ENCODE results near the gene RAD51B.

The RAD51B gene

DNA sequence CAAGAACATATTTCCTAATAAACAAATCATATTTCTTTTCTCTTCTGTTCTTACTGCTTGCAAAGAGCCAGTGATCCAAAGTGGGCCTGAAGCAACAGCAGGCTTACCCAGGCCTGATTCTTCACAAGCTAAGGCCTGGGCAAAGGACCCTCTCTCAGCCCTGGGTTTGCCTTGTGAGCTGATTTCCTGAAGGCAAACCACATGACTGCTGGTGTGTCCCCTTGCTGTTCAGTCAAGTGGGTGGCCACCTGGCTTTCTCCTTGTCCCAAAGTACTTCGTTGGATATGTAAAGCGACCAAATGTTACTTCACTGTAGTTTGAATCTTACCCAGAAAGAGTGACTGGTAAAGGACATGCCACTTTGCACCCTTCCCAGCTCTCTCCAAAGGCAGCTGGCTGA is 580.4 kb downstream of the RAD51B start:
- DNase-seq: peak; percentile 99

DNA sequence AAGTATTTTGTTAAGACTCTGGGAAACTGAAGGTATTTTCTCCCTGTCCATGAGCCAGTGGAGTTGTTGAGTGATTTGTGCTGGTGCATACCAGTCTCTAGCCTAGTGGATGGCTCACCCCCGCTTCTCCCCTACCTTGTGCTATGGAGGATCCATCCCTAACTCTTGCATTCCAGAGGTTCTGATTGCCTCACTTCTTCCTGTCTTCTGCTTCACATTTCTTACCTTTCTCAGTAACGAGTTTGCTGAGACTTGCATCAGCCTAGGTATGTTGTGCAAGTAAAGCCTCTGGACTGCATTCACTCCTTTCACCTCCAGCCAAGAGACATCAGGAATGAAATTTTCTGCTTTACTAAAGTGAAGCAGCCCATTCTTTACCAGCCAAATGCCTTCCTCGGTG is 581.7 kb downstream of the RAD51B start:
- no peak for DNase-seq

DNA sequence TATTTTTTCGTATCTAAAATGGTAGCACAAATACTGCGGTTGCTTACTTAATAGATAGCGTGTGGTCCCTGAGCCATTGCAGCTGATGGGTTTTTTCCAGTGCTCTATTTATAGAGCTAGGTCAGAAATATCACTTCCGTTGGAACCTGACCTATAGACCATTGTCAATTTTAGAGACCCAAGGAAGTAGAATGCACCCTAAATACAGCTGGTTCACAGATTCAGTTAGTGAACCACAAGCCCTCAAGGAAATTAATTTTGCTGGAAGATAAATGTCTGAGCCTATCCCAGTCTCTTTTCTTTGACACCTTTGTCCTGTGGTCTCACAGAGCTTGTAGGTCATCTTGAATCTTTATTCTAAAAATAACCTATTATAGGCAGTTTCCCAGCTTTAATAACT is 582.3 kb downstream of the RAD51B start:
- no peak for DNase-seq

DNA sequence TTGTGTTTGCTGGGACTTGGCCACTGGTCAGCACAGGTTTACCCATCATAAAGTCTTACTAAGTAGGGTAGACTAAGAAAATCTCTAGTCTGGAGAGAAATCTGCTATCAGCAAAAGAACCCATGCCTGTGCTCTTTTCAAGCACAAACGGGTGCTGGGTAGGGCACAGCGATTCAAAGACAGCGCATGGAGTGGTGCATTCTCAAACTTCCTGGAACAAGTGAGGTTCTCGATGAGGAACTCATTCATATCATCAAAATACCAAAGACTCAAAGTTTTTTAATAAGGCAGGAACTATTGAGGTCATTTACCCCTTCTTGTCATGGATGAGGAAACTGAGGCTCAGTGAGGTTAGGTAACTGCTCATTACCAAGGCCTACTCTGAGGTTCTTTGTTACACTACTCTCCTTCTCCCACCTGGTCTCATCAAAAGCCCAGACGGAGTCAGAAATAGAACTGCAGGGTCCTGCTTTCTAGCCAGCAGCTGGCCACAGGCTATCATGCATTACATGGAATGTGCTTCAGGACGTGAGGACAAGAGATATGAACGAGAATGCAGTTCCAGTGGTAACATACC is 583.0 kb downstream of the RAD51B start:
- no peak for DNase-seq

DNA sequence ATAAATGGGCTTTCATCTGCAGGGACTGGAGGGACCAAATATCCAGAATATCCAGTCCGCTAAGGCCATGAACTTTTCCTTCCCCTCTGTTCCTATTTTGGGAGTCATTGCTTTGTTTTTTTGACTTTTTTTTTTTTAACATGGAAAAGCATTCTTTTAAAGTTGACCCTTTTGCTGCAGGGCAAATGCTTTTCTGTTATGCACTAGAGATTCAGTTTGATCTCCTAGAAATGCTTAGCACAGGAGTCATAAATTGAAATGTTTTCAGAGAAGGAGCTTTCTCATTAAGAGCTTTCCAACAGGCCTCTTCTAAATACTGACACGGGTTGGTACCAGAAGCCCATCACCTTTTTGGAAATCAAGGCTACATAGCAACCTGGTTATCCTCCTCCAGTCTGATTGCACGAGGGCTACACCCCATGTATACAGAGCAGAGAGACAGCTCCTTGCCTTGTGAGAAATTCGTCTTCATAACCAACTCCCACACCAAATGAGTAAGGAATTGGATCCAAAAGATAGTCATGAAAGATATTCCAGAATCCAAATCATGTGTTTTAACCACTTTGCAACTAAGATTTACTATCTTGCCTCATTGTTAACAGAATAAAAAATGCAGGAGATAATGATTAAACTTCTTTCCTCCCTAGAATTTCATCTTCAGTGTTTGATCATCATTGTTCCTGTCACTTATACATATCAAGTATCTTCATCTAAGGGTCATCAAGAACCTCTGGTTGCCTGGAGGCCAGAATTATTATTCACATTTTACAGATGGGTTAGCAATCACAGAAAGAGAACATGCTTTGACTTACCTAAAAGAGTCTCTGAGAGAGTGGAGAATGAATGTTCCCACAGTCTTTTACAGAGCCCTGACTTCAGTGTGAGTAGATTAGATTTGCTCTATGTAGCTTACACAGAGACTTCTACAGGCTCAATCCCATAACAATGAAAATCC is 583.9 kb downstream of the RAD51B start:
- no peak for DNase-seq

DNA sequence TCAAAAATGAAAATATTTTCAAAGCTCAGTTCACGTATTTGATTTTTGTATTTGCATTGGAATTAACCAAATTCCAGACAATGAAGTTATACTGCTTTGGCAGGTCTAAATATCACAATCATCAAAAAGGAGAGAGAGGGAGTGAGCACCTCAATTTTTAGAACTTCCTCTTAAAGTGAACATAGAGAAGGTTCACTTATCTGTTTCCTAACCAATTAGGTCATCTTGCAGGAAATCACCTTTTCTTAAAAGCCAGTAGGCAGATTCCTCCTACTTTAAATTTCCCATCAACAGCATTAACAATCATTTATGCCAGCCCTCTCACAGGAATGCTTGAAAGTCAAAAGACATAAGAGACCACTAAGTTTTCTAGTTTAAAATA is 584.6 kb downstream of the RAD51B start:
- DNase-seq: no peak

DNA sequence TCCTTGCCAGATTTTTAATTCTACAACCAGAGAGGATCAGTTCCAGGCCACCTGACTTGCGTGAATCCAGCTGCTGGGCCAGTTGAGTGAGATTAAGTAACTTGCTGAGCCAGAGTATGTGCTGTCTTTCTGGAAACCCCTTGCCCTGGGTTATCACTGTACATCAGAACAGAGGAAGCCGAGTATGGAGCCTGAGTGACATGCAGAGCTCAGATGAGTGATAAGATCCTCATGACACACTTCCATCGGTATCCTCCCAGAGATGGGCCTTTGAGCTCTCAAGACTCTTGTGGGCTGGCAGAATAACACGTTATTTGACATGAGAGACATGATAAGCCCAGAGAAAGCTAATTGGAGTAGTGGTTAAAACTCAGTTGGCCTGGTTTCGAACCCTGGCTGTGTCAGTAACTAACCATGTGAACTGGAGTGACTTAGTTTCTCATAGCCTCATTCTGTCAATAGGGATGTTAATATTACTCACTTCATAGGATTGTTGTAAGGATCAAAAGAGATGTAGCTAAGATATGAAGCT is 585.1 kb downstream of the RAD51B start:
- no peak for DNase-seq

DNA sequence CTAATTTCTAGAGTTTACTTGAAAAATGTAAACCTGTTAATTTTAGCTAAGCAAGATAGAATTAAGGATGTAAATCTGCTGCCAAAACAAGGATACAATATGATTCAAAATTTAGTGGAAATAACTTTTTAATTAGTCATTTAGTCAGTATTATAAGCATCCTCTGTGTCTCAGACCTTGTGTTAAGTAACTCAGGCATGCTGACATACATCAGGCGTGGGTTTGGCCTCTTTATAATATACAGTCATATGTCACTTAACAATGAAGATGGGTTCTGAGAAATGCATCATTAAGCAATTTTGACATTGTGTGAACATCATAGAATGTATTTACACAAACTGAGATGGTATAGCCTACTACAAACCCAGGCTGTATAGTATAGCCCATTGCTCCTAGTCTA is 586.4 kb downstream of the RAD51B start:
- no peak for DNase-seq

DNA sequence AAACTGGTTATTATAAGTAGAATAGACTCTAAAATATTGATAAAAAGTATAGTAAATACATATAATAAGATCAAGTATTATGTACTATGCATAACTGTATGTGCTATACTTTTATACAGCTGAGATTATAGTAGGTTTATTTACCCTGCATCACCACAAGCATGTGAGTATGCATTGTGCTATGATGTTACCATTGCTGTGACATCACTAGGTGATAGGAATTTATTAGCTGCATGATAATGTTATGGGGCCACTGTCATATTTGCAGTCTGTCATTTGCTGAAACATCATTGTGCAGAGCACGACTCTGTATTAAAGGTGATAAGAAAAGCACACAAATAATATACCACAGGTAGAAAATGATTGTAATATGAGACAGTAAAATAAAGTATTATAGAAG is 587.7 kb downstream of the RAD51B start:
- DNase-seq: no peak

DNA sequence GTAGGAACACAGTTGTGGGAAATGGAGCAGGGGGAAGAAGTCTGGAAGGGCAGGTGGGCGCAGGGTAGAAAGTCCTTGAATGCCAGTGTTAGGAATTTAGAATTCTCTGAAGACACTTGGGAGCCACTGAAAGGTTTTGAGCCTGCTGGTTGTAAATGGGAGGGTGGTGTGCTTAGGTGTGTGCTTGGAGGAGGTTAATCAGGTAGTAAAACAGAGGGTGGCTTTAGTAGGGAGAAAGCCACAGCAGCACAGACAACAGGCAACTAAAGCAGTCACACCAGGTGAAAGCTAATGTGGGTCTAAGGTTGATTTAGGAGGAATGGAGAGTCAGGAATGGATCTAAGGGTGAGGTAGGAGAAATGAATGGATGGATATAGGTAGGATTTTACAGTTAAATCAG is 588.2 kb downstream of the RAD51B start:
- DNase-seq: no peak

DNA sequence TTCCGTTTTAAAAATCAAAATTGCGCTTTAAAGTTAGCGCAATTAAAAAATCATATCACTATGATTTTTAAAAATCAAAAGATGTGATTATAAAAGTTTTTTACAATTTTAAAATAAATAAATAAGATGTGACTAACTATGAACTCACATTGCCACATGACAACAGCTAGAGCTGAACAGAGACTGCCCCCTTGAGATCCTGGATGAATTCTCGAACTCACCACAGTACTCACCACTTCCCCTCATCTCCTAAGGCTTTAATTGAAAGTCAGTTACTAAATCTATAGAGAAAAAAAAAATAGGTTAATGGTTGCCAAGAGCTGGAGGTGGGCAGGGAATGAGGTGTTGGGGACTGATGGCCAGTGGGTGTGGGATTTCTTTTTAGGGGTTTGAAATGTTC is 589.1 kb downstream of the RAD51B start:
- DNase-seq: no peak

DNA sequence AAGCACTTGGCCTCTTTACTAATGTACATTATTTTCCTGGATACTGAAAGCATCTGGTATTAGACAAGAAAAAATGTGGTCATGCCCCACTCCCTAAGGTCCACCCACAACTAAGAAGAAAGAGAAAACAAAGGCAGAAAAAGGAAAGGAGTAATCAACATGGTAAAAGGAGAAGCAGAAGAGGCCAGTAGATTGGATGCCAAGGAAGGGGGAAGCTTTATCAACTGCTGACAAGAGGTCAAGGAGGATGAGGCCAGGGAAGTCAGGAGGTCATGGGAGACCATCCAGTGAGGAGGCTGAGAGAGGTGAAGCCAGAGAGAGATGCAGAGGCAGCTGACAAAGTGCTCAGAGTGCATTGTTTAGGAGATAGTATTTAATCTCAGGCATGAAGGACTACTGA is 589.8 kb downstream of the RAD51B start:
- DNase-seq: no peak

DNA sequence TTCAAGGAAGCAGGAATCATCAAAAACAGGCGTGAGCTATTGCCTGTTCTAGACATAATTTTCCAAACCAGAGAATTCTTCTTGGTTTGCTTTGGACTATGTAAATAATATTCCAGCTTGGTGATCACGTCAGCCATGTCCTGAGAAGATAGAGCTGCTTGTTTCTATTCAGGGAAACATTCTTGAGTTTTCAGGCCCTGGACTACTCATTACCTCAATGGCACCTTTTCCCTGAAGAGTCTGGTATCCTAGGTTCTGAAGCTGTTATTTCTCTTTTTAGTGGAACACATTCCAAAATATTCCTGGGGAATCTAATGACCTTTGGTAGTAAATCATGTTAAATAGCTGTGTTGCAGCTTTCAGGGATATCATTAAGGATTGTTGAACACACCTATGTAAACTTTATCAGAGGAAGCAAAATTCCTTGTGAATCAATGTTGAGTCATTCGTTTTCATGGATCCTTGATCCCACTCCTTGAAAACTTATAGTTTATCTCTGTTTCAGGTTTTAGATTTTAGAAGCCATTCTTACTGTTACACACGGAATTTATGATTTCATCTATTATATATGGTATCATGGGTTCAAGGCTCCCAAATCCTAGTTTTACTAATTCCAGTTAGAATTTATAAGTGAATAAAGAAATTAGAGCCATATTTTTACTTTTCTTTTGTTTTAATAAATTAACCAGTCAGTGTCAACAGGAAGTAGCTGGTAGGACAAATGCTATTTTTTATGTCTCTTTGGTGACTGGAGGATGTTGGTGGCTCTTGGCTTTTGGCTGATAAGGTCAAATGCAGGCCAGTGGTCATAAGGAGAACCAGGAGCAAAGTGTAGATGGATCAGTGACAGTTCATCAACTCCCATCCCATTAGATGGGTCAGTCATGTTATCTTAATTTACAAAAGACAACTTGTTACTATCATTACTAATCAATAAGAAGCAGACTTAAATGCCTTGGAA is 593.2 kb downstream of the RAD51B start:
- no peak for DNase-seq

DNA sequence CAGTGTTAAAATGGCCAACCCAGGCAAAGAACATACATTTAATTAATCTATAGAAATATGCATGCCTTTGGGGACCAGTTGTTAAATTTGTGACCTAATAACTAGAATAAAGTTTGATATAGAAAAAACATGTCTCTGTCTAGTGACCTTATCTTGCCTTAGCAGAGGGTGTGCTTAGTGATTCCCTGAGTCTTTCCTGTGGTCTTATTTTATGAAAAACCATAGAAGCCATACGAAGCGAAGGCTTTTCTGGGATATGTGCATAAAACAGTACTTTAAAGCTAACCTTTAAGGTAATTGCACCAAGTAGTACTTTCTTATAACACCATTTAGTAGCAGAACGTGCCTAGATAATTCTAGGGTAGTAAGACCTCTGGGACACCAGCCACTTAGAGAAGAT is 593.9 kb downstream of the RAD51B start:
- no peak for DNase-seq

DNA sequence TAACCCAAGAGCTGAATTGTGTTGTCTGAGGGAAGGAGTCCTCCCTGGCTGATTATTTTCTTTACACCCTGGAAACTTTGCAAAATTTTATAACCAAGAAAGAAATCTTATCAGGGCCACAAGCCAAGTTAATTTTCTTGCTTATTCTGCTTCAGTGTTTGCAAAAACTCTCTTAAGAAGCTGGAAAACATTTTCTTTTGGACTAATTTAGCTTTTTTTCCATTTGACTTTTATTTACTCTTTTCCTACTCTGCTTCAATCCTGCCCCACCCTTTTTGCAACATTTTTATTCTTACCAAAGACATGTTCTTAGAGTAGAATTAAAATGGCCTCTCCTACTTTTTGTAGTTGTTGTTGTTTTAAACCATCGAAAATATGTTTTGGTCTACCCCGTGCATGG is 594.5 kb downstream of the RAD51B start:
- DNase-seq: no peak

DNA sequence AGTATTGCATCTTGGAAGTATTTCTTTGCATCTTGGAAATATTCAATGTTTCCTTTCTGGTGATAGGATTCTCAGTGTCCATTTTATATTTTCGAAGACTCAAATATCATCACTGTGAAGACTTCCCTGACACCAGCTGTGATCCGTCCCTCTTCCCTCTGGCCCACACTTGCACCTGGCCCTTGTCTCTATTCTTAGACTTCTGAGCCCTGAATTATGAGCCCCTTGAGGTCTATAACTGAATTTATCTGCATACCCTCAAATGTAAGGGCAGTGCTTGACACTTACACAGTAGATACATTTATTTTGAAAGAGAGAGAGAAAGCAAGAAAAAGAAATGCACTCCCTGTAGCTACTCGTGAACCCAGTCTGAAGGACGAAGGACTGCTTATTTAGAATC is 596.6 kb downstream of the RAD51B start:
- DNase-seq: no peak

DNA sequence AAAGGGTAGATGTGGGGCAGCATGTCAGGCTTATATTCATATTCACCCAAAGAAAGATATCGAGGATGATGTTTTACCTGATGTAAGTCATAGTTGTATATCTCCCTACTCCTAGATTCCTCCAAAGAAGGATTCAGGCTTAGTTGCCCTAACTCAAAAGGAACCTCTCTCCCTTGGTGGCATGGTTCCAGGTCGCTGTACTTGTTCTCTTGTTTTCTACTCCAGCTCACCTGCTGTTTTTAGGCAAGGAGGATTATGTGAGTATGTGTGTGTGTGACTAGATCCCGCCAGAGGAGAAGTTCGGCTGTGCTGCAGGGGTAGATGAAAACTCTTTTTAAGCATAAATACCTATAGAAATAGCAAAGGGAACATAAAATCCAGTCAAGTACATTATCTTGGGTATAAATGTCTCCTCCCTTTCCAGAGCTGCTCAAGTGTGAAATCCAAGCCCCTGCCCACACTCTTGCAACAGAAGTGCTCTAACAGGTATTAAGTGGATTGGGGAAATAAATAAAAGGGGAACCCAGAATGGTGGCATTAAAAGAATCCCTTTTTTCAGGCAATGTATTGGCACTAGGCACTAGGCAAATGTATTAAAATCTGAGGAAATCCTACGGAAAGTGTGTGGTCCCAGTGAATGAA is 597.6 kb downstream of the RAD51B start:
- no peak for DNase-seq

DNA sequence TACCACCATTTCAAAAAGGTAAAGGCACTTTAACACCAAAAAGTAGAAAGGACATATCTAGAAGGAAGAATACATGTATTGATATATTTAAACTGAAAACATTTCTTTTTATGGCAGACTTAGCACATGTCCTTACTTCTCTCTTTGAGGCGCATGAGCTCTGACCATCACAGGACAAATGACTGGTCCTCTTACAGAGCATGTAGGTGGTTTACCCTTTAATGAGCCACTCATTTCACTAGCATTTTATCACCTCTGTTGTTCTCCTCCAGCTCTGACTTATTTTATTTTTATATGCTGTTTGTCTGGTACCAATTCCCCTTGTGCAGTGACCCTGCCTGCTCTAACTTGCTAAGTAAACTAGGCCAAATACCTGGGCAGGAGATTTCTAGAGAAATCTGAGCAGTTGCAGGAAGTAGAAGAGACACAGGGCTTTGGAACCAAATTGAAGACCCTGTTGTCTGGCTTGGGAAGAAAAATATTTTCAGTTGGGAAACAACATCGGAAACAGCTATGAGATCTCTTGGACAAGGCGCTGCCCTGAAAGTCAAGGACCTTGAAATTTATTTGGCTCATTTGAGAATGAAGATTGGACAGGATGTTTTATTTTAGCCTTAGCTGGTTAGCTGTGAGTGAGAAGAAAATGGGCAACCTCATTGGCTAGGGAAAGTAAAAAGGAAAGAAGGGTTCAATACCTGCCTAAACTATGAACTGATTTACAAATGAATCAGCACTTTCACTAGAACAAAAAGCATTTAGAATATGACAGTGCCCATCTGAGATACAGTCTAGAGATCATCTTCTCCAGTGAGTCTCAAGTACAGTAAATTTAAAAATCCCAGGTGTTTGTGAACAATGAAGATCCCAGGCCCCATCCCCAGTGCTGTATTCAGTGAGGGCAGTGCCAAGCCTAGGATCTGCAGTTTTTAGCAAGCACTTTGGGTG is 598.9 kb downstream of the RAD51B start:
- DNase-seq: no peak

DNA sequence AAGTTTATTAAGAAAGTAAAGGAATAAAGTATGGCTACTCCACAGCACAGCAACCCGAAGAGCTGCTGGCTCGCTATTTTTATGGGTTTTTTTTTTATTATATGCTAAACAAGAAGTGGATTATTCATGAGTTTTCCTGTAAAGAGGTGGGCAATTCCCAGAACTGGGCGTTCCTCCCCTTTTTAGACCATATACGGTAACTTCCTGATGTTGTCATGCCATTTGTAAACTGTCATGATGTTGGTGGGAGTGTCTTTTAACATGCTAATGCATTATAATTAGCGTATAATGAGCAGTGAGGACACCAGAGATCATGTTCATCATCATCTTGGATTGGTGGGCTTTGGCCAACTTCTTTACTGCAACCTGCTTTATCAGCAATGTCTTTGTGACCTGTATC is 600.8 kb downstream of the RAD51B start:
- no peak for DNase-seq

DNA sequence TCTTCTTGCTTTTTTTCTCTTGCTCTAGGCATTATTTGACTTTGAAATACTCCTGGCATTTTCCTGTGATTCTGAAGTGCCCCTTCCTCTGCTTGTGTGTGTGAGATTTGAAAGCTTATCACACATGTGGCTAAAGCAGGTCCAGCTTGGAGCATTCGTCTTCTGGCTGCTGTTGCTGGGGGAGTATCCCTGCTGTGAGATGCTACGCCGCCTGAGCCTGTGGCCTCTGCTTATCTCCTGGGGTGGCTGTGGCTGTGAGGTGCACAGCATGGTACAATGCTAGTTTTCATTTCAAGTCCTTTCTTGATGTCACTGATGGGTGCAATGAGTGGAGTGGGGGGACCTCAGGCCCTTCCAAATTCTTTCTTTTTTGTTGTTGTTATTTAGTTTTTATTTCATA is 601.5 kb downstream of the RAD51B start:
- no peak for DNase-seq

DNA sequence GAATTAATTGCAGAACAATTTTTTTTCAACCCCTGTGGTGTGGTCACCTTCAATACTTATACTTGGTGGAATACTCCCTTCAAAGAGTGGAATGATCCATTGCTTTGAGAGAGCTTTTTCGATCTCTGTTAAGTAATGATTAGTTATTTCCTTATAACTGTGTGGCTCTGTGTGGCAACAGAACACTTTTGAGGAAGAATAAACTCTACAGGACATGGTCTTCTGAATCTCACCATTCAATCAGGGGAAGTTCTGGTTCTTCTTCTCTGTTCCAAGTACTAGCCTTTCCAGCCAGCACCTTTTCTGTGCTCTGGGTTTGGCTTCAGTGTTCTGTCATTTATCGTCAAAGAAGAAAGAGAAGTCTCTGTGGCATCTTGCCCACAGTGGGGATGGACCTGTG is 604.1 kb downstream of the RAD51B start:
- DNase-seq: no peak

Measured in NCI-H524 treated with DMSO at 0.1 percent for 48 hours (cell line).